ENCODE measurements around the gene CACNA1I.

Gene CACNA1I

DNA sequence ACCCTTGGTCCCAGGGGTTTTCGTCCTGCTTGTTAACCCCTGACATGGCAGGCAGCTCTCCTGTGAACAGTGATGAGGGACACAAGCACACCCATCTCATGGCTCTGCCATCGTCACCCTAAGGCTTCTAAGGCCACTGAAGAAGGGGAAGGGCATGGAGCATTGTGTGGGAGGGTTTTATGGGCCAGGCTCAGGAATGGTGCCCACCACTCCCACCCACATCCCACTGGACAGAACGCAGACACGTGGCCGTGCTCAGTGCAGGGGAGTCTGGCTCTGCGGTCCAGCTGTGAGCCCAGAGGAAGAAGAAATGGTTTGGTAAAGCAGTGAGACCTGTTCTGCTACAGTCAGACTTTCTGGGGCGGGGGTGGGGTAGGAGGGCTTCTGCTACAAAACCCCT is 130.0 kb downstream of the CACNA1I start:
- DNase-seq, result no peak

GRCh38 chr22:39703091-39703490 is 132.5 kb downstream of the CACNA1I start:
- no peak for DNase-seq

DNA sequence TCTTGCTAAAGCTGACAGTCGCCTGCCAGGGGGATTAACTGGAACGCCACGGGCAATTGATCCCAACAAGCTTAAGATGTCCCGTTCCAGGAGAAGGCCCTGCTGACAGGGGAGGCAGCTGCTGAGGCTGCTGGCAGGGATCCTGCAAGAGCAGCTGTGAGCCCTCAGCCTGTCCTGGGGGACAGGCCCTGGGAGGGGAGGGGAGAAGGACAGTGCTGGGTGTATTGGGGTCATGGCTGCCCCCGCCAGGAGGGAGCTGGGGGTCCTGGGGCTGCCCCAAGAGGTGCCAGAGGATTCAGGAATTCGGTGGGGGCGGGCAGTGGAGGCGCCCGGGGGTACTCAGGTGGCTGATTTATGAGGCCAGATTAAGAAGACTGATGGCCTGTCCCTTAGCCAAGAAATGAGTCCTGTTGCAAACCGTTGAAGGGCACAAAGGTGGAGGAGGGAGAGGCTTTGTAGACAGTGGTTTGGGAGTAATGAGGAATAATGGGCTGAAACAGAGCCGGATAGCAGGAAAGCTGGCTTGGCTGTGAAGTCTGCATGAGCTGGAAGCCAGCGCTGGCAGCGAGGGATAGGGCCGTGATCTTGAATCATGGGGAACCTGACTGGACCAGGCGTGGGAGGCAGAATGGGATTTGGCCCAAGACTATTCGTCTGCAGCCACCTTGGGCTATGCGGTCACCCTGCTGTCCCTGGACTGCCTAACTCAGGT is 133.5 kb downstream of the CACNA1I start:
- no peak for DNase-seq

- DNase-seq, result no peak
Observed at GRCh38 chr22:39705386-39705785, 134.8 kb downstream of the CACNA1I start.

DNA sequence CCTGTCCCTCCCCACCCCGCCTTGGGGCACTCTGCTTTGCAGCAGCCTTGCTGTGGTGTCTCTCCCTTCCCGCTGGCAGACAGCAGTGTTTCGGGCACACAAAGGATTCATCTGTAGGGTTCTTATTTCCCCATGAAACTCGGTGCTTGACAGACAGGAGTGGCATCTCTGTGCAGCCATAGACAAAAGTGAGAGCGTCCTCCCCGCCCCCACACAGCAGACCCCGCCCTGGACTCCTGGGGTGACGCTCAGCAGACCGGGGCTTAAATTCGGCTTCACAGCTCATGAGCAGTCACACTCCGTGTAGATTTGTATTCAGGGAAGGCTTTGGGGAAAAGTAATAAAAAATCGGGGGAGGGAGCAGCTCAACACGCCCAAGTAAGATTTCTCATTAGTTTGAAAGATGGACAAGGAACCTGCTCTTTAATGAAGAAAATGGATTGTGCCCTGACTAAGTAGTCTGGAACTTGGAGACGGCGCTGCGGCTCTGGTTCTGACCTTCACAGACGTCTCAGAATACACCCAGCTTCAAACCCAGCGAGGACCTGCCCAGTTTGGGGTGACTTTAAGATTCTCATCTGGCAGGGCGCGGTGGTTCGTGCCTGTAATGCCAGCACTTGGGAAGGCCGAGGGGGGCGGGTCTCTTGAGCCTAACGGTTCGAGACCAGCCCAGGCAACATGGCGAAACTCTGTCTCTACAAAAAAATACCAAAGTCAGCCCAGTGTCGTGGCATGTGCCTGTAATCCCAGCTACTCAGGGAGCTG is 136.0 kb downstream of the CACNA1I start:
- DNase-seq, result no peak

- no peak for DNase-seq
Observed at GRCh38 chr22:39707351-39707750, 136.8 kb downstream of the CACNA1I start.

DNA sequence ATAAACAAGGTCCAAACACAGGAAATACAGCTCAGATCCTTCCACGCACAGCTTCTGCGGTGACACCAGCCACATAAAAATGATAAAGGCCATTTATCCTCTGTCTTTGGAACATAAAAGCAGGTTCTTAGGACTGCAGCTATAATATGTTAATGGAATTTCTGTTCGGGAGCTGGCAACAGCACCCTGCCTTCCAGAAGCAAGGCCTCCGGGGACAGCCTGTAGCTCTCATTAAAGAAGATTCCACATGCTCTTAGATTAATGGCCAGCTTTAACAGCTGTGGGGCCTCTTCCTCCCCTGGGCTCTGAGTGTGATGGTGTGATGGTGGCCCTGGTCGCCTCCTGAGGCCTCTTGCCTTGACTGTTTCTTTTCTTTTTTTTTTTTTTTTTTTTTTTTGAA is 137.3 kb downstream of the CACNA1I start:
- DNase-seq, result no peak

DNA sequence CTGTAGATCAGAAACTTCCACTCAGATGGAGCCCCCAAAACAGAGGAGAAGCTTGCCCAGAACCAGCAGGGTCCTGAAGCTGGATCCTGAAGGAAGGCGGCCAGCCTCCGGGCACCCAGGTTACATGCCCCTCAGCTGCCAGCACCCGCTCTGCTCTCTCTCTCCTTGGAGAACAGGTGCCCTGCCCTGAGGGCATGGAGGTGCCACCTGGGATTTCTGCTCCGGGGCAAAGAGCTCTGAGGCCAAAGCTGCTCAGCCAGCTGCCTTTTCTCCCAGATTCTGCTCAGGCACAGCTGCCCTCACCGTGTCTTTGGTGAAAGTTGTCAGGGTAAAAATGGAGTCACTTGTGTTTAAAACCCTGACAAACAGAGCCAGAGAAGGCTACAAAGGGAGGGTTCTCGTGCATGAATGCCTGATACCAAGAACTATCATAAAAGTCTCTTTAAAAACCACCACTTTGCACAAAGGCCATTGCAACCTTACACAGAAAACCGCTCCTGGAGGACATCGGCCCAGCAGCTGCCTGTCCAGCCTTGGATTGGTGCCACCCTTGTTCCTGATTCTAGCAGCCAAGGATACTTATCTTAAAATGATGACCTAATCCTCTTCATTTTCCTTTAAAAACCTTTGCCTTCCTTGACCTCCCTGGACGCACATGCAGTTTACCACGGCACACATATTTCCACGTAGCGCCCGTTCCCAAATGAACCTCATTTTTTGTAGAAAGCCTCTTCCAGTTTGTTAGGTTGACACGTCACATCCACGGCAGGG is 140.0 kb downstream of the CACNA1I start:
- DNase-seq, result no peak

- no peak for DNase-seq
Observed at GRCh38 chr22:39712081-39712480, 141.5 kb downstream of the CACNA1I start.

DNA sequence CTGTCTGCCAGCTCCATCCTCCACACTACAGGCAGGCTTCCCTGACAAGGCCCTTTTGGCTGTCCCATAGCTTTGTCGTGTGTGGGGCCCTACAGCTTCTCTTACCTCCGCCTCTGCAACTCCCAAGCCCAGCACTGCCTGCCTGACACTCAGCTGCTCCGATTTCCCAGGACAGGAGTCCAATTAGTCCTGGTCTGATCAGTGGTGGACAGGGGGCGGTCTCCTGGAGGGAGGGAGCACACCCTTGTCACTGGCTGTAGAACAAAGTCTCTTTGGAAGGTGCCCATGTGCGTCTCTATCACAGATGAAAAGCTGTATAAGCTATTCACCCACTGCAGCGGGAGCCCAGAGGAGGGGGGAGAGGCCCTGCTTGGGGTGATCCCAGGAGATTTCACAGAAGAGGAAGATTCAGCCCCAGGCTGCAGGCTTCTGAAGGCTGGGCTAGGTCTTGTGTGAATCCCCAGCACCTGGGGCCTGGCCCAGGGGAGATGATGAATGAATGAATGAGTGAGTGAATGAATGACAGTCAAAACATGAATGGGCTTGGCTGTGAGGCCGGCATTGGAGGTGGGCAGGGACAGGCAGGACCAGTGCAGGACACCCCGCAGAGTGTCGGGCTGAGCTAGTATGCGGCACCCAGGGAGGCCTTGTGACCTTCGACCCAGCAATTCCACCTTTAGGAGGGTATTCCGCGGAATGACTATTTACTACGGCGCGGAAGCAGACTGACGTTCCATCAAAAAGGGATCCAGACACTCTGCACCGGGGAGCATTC is 142.4 kb downstream of the CACNA1I start:
- DNase-seq, result no peak

GRCh38 chr22:39713799-39714290 is 143.3 kb downstream of the CACNA1I start:
- DNase-seq, result no peak

GRCh38 chr22:39714321-39714720 is 143.8 kb downstream of the CACNA1I start:
- no peak for DNase-seq

DNA sequence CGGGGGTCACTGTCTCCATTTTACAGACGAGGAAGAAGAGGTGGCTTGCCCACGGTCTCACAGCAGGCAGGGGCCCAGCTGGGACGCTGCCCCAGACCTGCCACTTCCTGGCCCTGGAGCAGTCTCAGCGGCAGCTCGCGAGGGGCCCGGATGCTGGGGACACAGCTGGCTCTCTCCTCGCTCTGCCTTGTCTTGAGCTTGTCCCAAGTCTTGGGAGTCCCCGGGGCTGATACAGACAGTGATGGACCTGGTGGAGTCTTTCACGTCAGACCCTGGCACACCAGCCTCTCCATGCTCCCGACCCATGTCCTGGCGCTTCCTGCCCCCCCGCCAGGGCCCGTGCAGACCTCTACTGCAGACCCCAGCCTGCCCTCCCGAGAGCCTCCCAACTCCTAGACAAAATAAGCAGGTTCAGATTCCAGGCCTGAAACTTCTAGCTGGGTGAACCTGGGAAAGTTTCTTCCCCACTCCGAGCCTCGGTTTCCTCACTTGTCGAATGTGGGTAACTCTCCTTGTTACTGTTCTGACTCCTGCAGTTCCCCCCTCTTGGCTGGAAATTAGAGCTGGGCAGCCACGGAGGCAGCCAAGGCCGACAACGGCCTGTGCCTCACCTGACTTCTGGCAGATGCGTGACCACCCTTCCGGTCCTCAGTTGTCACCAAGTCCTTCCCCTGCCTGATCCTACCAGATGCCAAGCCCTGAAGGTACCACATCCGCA is 145.4 kb downstream of the CACNA1I start:
- no peak for DNase-seq

DNA sequence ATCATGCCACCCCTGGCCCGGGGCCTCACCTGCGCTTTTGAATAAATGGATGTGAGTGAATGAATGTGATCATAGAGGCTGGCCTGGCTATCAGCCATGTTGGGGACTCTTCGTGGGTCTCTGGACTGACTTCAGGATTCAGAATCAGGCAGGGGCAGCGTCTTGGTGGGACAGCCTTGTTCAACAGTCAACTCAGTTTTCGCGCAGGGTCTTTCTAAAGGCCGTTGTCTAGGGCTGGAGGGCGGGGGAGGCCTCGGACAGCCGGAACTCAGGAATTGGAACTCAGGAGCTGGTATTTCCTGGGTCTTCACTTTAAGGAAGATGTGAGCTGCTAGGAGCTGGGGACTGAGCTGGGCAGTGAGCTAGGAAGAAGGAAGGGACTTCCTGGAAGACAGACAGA is 146.0 kb downstream of the CACNA1I start:
- DNase-seq, result no peak

GRCh38 chr22:39717099-39717498 is 146.5 kb downstream of the CACNA1I start:
- DNase-seq, result no peak

DNA sequence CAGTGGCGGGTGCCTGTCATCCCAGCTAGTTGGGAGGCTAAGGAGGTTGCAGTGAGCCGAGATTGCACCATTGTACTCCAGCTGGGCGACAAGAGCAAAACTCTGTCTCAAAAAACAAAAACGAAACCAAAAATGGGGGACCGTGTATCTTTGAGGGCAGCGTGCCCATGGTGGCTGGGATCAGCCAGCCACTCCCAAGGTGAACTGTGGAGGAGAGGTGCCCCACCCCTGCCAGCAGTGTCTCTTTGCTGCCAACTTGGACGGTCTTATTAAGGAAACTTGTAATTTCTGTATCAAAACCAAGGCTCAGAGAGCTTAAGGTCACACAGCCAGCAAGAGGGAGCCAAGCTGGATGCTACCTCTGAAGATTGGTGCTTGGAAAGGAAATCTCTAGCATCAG is 147.7 kb downstream of the CACNA1I start:
- no peak for DNase-seq

- no peak for DNase-seq
Observed at GRCh38 chr22:39718921-39719475, 148.4 kb downstream of the CACNA1I start.

DNA sequence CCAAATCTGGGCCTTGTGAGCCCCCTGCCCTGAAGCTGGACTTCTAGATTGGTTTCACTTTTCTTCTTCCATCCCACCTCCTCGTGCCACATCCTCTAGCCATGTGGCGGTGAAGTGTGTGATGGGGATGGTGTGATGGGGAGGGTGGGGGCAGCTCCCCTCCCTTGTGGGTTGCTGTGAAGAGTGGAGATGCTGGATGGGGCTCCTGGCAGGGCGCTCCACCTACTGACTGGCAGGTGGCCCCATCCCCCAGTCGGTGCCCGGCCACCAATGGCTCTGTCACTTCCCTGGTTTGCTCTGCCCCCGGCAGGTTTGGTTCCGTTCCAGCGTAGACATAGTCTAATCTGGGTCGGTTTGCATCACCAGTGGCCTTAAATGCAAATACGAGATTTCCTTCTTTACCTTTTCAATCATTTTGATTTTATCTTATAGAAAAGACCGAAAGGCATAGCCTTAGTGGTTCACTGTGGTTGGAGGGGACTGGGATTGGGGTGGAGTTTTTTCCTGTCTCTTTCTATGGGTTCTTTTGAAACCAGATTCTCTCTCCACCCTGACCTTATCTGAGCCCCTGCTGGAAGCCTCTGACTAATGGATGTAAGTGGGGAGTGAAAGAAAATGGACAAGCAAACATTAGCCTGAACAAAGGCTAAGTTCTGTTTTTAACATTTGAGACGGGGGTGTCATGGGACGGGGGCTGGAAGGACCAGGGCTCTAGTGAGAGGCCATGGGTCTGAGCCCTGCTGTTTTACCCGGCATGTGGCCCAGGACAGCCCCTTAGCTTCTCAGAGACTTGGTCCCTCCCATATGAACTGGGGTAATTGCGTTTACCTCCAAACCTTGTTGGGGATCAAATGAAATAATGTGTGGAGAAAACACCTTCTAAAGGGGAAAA is 149.3 kb downstream of the CACNA1I start:
- no peak for DNase-seq

GRCh38 chr22:39721206-39722031 is 150.9 kb downstream of the CACNA1I start:
- no peak for DNase-seq

DNA sequence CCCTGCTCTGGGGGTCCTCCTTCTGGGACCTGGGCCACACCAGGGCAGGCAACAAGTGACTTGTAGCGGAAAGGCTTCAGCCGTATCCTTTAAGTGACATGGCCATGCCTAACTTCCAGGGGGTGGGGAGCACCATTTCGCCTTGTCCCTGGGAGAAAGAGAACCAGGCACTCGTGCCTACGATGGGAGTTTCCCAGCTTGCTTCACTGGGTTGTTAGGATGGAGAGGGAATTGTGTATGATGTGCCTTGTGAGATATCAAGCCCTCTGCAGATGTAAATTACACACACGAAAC is 151.4 kb downstream of the CACNA1I start:
- DNase-seq, result no peak

Data from inflammatory macrophage treated with lipopolysaccharide for 4 hours (primary cell).